Measurements from ENCODE around the gene ERICH6B. TPM values are rescaled to one million over a fixed set of nuclear protein-coding genes. Genes with fewer than 3 reads are reported as not detected.

The ERICH6B gene
- total RNA-seq, 1 donor from 2014 or later: not detected

- Mint-ChIP-seq H3K4me1 (ENCODE audit: low read depth) (peaks cover 45% of the 10 kb centered on the region), H3K9me3 (ENCODE audit: low read depth) (peaks cover 8% of the 10 kb centered on the region), H3K27me3 (no peaks in the 10 kb centered on the region), H3K27ac (no peak overlapping the region), H3K4me3 (ENCODE audit: low read depth) (no peak overlapping the region), H3K36me3 (ENCODE audit: insufficient read depth) (peaks cover 47% of the 10 kb centered on the region)
- TF ChIP-seq, protein P1, sequence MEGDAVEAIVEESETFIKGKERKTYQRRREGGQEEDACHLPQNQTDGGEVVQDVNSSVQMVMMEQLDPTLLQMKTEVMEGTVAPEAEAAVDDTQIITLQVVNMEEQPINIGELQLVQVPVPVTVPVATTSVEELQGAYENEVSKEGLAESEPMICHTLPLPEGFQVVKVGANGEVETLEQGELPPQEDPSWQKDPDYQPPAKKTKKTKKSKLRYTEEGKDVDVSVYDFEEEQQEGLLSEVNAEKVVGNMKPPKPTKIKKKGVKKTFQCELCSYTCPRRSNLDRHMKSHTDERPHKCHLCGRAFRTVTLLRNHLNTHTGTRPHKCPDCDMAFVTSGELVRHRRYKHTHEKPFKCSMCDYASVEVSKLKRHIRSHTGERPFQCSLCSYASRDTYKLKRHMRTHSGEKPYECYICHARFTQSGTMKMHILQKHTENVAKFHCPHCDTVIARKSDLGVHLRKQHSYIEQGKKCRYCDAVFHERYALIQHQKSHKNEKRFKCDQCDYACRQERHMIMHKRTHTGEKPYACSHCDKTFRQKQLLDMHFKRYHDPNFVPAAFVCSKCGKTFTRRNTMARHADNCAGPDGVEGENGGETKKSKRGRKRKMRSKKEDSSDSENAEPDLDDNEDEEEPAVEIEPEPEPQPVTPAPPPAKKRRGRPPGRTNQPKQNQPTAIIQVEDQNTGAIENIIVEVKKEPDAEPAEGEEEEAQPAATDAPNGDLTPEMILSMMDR (IDR thresholded peaks at IDR 0.05; ENCODE audit: unreplicated experiment): no peak
- no peak for DNase-seq (ENCODE audit: low spot score, unreplicated experiment)
Measured at GRCh38 chr13:45522571-45522970, 93.0 kb downstream of the ERICH6B start.

GRCh38 chr13:45521297-45521696 lies 94.2 kb downstream of the ERICH6B start:
- Mint-ChIP-seq H3K27ac (peak overlapping the region; percentile 62), H3K4me3 (ENCODE audit: low read depth) (no peak overlapping the region)

GRCh38 chr13:45519493-45519892 lies 96.0 kb downstream of the ERICH6B start:
- H3K9me3 Mint-ChIP-seq (ENCODE audit: low read depth): no peaks in the 10 kb centered on the region
- no peak overlapping the region for H3K27ac Mint-ChIP-seq
- no peak overlapping the region for H3K4me3 Mint-ChIP-seq (ENCODE audit: low read depth)
- DNase-seq (ENCODE audit: low spot score, unreplicated experiment): no peak
- peaks cover 32% of the 10 kb centered on the region for H3K4me1 Mint-ChIP-seq (ENCODE audit: low read depth)
- no peaks in the 10 kb centered on the region for H3K27me3 Mint-ChIP-seq
- TF ChIP-seq, protein P1 (IDR thresholded peaks at IDR 0.05; ENCODE audit: unreplicated experiment): no peak
- H3K36me3 Mint-ChIP-seq (ENCODE audit: insufficient read depth): peaks cover 33% of the 10 kb centered on the region

More at GRCh38 chr13:45521297-45521696, 94.2 kb downstream of the ERICH6B start:
- no peaks in the 10 kb centered on the region for H3K27me3 Mint-ChIP-seq
- TF ChIP-seq, protein P1 (IDR thresholded peaks at IDR 0.05; ENCODE audit: unreplicated experiment): no peak
- H3K36me3 Mint-ChIP-seq (ENCODE audit: insufficient read depth): peaks cover 43% of the 10 kb centered on the region
- H3K9me3 Mint-ChIP-seq (ENCODE audit: low read depth): peaks cover 5% of the 10 kb centered on the region
- no peak for DNase-seq (ENCODE audit: low spot score, unreplicated experiment)
- peaks cover 36% of the 10 kb centered on the region for H3K4me1 Mint-ChIP-seq (ENCODE audit: low read depth)

GRCh38 chr13:45518525-45519245 lies 96.9 kb downstream of the ERICH6B start:
- Mint-ChIP-seq H3K27ac (peak overlapping the region; percentile 63), H3K4me3 (ENCODE audit: low read depth) (no peak overlapping the region), H3K36me3 (ENCODE audit: insufficient read depth) (peaks cover 30% of the 10 kb centered on the region), H3K27me3 (no peaks in the 10 kb centered on the region), H3K4me1 (ENCODE audit: low read depth) (peaks cover 26% of the 10 kb centered on the region), H3K9me3 (ENCODE audit: low read depth) (no peaks in the 10 kb centered on the region)
- DNase-seq (ENCODE audit: low spot score, unreplicated experiment): no peak
- TF ChIP-seq, protein P1 (IDR thresholded peaks at IDR 0.05; ENCODE audit: unreplicated experiment): no peak

DNA sequence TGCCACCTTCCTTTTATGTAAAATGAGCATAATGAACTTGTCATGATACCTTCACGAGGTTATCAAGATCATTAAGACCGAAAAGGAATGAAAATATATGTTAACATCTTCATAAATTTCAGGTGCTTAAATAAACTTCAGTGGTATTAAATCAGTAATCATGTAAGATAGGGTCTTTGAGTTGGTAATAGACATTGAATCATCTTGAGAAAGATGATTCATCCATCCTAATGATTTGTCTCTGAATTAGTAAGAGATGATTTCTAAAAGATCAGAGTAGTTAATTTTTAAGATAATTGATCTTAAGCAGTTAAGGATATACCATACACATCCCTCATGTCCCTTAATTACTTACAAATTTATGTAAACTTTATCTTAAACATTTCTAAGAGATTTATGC lies 98.8 kb downstream of the ERICH6B start:
- no peaks in the 10 kb centered on the region for H3K27me3 Mint-ChIP-seq
- H3K4me3 Mint-ChIP-seq (ENCODE audit: low read depth): no peak overlapping the region
- peaks cover 36% of the 10 kb centered on the region for H3K36me3 Mint-ChIP-seq (ENCODE audit: insufficient read depth)
- TF ChIP-seq, protein P1 (IDR thresholded peaks at IDR 0.05; ENCODE audit: unreplicated experiment): no peak
- H3K27ac Mint-ChIP-seq: no peak overlapping the region
- no peaks in the 10 kb centered on the region for H3K9me3 Mint-ChIP-seq (ENCODE audit: low read depth)
- H3K4me1 Mint-ChIP-seq (ENCODE audit: low read depth): peaks cover 18% of the 10 kb centered on the region
- DNase-seq (ENCODE audit: low spot score, unreplicated experiment): no peak
